Cardiac septum (tissue), 1 donor: ENCODE data around the gene LRRC28. TPM values are rescaled to one million over a fixed set of nuclear protein-coding genes. Genes with fewer than 3 reads are reported as not detected.
A peak's percentile ranks its signal among the peaks of the same experiment; 100 is the strongest.

Source experiments
- DNase-seq: peaks from one replicate; pipeline ENCODE4 v3.0.0-alpha.2; 2020; ENCODE audit warnings: low spot score
- intact Hi-C: fragments of 100-400 bp; cut with DNase I; formaldehyde crosslinking; loops from one replicate; pipeline ENCODE4 v1.14.0; 2022
- total RNA-seq: library from RNA; stranded (reverse); fragmentation: NEBNext Ultra II Directional; extraction: Animal tissue kit (Norgen Biotek cat#: 25700); gene quantifications from one replicate; pipeline ENCODE4 v1.2.1, GENCODE V29; 2021
- donor health status: DM: no; HTN: no; CAD: no.

Gene LRRC28
- total RNA-seq, 1 donor from 2014 or later: 20.9 TPM

DNA sequence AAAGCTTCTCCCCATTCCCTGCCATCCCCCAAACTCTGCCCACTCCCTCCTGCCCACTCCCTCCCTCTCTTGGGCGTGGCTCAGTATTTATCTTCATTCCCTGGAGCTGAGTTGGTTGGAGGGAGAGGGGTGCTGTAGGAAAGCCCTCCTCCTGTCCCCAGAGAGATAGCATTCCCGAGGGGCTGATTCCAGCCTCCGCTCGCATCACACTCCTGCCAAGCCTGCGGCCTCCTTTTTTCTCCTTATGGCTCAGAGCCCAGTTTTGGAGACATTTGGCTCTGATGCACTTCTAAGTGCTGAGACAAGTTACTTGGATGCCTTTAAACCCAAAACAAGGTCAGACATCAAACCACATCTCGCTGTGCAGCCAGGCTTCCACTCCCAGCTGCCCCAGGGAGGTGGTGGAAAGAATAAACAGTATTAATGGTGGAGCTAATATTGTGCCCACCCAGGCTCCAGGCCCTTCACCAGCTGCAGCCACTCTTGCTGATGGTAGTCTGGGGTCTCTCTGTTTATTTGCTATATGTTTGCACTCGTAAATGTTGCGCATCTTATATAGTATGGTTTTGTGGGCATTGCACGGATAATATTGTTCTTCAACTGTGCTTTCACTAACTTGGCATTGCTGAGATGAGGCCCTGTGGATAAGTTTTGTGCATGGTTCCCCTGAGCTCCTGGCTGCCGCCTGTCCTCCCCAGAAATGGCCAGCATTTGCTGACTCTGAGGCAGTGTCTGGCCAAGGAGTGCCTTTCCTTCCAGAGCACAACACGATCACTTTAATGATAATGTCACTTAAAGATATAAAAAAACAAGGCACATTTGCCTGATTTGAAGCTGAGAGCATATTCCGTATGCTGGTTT lies 157.2 kb downstream of the LRRC28 start:
- intact Hi-C loops: loop anchor here (5.0 to 10.0 kb wide), 2 partner anchors 156 to 299 kb away; partner anchors contain the start of gene MEF2A
- no peak for DNase-seq

DNA sequence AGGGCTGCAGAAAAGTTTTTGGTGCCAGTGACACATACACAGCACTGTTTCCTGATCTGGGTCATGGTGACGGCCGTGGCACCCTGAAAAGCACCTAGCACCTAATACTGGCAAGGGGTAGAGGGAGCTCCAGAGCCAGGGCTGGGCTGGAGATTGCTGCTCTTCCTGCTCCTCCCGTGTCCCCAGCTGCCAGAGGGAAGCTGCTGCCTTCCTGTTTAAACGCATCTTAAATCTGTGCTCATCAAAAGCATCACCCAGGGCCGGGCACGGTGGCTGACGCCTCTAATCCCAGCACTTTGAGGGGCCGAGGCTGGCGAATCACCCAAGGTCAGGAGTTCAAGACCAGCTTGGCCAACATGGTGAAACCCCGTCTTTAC lies 157.8 kb downstream of the LRRC28 start:
- intact Hi-C loops: loop anchor here (5.0 to 10.0 kb wide), 2 partner anchors 156 to 298 kb away; partner anchors contain the start of gene MEF2A
- DNase-seq: no peak

- intact Hi-C loops: loop anchor here (5.0 to 10.0 kb wide), 2 partner anchors 155 to 298 kb away; partner anchors contain the start of gene MEF2A
- DNase-seq: no peak
These were observed 158.3 kb downstream of the LRRC28 start for GRCh38 chr15:99409560-99409959.

DNA sequence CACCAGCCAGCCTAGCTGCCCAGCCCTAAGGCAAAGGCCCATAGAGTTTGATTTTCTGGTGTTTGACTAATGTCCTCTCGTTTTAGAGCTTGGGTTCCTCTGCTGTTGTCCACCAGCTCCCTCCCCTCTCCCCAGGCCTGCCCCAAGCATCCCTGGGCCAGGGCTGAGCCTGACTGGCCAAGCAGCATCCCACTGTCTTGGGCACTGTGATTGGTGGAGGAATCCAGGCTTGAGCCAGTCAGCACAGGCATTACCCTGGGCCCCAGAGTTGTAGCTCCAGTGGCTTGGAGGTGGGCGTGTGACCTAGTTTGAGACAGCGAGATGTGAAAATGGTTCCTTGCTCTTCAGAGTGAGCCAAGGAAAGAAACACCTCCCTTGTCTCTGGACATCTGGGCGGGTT lies 159.2 kb downstream of the LRRC28 start:
- no peak for DNase-seq
- intact Hi-C loops: no loop called here

DNA sequence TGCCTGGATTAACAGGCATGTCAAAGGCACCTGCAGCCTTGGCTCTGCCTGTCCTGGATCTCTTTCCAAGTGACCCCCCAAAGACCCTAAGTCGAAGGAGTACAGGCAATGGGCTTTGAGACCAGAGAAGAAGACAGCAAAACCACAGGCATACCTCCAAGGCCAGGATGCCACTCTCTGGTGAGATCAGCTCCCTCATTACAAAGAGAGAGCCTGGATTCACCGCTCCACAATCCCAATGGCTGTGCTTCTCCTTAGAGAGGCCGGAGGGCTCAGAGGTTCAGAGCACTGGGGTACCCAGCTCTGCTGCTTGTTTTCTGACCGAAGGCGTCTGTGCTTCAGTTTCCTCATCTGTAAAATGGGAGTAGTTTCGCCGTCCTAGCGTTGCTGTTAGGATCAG lies 160.0 kb downstream of the LRRC28 start:
- intact Hi-C loops: no loop called here
- DNase-seq: no peak

- DNase-seq: no peak
- intact Hi-C loops: no loop called here
These were observed 160.8 kb downstream of the LRRC28 start for GRCh38 chr15:99412082-99412481.

- intact Hi-C loops: no loop called here
- DNase-seq: no peak
These were observed 161.3 kb downstream of the LRRC28 start for GRCh38 chr15:99412626-99413025.

DNA sequence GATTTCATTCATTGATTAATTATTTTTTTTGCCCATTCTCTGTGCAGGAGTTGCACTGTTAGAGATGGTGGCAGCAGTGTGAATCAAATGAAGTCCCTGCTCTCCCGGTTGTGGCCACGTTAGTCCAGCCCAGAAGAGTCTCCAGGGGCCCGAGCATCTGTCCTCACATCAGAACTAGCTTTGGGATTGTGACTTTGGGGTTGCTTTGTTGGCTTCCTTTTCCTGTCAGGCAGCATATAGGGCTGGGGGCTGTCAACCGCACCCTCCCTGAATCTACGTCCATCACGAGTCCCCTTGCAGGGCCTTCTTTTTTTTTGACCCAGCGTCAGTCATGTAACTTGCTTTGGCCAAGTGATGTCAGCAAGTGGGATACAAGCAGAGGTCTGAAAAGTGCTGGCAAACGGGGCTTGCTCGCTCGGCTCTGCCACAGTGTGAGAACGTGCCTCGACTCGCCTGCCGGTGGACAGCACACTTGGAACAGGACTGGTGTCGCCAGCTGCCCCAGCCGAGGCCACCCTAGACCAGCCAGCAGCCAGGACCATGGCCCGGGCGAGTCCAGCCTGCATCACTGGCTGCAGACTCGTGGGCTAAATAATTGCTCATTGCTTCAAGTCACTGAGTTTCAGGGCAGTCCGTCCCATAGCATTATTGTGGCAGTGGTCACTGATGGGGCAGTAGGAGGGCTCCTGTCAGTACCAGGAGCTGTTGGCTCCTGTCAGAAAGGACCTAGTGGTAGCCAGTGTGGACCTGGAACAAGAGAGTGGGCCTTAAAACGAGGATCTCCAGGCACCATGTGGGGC lies 162.9 kb downstream of the LRRC28 start:
- no peak for DNase-seq

DNA sequence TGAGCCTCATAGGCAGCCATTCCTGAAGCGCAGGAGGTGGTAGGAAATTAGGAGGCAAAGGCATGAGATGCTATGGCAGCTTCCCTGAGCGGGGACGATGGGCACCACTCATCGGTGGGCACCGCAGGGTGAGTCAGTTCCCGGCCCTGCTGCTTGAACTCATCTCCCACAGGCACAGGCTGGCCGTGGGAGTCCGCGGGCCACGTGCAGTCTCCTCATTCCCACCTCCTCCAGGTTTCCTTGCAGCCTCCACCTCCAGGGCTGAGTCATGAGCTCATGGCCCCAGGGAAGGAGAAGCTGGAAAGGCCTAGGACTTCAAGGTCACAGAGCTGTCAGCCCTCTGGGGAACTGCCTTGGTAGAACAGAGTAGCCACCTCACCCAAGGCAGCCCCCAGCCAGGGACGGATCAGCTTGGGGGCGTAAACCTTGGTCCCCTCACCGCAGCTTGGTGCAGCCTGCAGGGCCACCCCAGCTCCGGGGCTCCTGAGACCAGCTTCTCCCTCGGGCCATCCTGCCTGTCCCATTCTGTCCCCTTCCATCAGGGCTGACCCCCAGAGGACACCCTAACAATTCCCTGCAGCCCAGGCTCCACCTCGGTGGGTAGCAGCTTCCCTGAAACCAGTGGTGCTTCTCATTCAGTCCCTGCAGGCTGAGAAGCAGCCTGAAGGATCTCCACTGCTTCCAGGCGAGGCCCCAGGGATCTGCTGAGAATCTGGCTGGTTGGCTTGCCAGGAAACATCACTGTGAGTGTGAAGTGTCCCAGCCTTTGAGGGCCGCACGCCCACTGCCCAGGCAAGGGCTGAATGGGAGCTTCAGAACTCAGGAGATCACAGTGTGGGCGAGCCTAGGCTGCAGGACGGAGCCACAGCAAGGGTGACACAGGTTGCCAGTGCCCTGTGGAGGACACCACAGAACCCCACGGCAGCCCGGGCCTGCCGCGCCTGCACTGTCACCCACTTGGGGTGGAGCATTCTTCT lies 163.8 kb downstream of the LRRC28 start:
- intact Hi-C loops: no loop called here
- no peak for DNase-seq

More for the DNA sequence above, 162.9 kb downstream of the LRRC28 start:
- intact Hi-C loops: no loop called here

GRCh38 chr15:99416191-99417188 lies 165.2 kb downstream of the LRRC28 start:
- intact Hi-C loops: no loop called here

DNA sequence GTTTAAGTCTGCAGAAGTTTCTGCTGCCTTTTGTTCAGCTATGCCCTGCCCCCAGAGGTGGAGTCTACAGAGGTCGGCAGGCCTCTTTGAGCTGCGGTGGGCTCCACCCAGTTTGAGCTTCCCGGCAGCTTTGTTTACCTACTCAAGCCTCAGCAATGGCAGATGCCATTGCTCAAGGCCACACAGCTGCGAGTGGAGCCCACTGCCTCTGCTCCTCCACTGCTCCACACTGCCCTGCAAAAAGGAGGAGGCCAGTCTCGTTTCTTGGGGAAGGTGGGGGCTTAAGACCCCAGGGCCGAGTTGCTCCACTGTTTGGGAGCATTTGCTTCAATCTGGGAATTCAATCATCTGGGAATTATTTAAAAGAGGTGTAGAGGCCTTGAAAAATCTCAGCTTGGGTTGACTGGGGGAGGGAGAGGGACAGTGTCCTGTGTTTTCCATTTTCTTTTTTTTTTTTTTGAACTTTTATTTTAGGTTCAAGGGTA lies 169.9 kb downstream of the LRRC28 start:
- intact Hi-C loops: no loop called here
- peak; percentile 60 for DNase-seq

More at GRCh38 chr15:99416191-99417188, 165.2 kb downstream of the LRRC28 start:
- no peak for DNase-seq

- no peak for DNase-seq
- intact Hi-C loops: no loop called here
These were observed 170.5 kb downstream of the LRRC28 start for GRCh38 chr15:99421758-99422157.

DNA sequence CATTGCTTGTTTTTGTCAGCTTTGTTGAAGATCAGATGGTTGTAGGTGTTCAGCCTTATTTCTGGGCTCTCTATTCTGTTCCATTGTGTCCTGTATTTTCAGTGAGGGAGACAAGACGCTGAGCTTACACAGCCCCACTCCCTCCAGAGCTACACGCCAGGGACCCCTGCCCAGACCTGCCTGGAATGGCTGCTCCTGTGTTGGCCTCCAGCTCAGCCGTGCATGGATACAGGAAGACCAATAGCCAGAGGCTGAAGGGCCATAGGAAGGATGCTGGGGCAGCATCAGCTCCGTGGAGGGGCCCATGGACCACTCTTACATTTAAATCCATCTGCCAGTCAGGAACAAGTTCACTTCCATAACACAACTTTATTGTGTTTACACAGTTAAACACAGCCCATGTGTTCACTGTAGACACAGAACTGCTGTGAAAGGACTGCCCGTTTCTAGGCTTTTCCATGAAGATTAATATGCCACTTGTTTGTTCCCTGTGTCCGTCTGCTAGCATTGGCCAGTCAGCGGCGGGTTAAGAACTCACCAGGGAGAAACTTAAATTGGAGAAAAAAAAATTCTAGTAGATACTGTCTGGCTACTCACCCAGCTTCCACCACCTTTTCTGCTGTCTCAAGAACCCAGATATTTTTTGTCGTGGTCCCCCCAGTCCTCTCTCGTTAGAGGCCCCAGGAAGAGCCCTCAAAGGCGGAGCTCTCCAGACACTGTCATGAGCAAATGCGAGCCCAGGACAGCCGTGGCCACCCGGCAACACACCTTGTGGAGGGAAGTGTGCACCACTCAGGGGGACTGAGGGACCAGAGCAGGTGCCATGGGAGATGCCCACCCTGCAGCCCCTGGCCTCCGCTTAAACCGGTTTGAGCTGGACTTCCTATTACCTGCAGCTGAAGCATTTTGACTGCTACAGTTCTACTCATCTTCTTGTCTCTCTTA lies 172.2 kb downstream of the LRRC28 start:
- intact Hi-C loops: no loop called here
- DNase-seq: peak; percentile 70

DNA sequence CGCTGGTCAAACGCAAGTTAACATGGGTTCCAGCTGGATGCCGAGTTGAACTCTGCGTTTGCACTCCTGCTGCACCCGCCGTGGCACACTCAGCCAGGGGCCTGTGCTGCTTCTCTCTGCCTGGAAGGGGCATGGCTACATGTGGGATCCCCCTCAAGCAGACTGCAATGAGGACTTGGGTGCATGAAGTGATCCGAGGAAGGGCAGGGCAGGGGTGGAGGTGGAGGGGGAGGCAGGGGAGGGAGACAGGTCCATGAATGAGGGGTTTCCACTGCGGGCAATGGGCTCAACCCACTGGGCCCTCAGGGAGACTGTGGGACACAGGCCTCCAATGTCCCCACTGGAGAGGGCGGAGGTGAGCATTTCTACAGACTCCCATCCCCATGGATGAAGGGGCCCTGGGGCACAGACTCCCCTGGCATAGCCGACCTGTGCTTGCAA lies 172.9 kb downstream of the LRRC28 start:
- peak; percentile 68 for DNase-seq
- intact Hi-C loops: no loop called here

- DNase-seq: peak; percentile 82
- intact Hi-C loops: no loop called here
These were observed 173.8 kb downstream of the LRRC28 start for GRCh38 chr15:99424978-99425656.

- intact Hi-C loops: no loop called here
- peak; percentile 77 for DNase-seq
These were observed 174.5 kb downstream of the LRRC28 start for GRCh38 chr15:99425657-99426301.
